ENCODE measurements around the gene MYH16. TPM values are rescaled to one million over a fixed set of nuclear protein-coding genes. Genes with fewer than 3 reads are reported as not detected.
"Not testable (repeated sequence)": the region's sequence is repeated elsewhere in the genome, so short reads cannot be mapped to it uniquely, and the experiment has no call there.

The MYH16 gene
- not detected for total RNA-seq

DNA sequence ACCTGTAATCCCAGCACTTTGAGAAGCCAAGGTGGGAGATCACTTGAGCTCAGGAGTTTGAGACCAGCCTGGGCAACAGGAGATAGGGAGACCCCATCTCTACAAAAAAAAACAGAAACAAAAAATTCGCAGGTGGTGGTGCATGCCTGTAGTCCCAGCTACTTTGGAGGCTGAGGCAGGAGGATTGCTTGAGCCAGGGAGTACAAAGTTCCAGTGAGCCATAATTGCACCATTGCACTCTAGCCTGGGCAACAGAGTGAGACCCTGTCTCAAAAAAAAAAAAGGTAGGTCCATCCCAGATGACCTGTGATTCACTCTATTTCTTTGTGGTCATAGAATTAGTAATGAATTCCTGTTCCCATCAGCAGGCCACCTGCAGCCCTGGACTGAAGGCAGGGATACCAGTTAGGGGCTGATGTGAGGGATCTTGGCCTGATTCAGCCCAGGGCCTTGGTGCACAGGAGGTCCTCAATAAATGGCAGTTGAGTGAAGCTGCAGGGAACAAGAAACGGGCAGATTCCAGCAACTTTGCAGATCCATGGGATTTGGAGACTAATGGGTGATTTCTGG, at the start of gene MYH16:
TSS of gene MYH16 (plus strand) at position 364 of the 570 bp plus-strand sequence.
- H3K36me3 Mint-ChIP-seq (ENCODE audit: low read depth): no peaks in the 10 kb centered on the region
- DNase-seq: no peak
- H3K9me3 Mint-ChIP-seq: no peaks in the 10 kb centered on the region
- H3K27ac Mint-ChIP-seq: peak within 1 kb of the TSS; percentile 70
- H3K4me1 Mint-ChIP-seq: peaks cover 18% of the 10 kb centered on the region
- H3K27me3 Mint-ChIP-seq: no peaks in the 10 kb centered on the region
- no peak within 1 kb of the TSS for H3K4me3 Mint-ChIP-seq
- CTCF ChIA-PET: interaction anchor here (0.5 to 0.6 kb wide), 2 partner anchors 233 to 558 kb away, joined by 3 to 5 read pairs; no protein-coding TSS in a partner anchor
- POLR2A ChIA-PET: no interaction called here

DNA sequence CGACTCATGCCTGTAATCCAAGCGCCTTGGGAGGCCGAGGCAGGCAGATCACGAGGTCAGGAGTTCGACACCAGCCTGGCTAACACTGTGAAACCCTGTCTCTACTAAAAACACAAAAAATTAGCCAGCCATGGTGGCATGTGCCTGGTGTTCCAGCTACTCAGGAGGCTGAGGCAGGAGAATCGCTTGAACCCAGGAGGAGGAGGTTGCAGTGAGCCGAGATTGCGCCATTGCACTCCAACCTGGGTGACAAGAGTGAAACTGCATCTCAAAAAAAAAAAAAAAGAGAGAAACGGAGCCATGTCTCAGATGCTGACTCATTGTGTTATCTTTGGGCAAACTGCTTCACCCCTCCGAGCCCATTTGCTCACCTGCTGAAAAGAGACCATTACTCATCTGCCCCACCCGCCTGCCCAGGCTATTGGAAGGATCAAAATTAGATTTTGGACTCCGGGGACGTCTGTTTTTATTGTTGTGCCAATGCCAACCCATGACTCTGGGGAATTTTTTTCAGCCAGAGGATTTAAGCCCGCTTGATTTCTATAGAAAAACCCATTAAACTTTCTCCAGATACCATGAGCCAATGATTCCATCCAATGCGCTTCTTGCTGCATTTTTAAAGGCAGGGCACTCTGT, 48.3 kb upstream of the MYH16 start:
- H3K27me3 Mint-ChIP-seq; DNase-seq; H3K9me3 Mint-ChIP-seq; H3K4me3 Mint-ChIP-seq; CTCF ChIA-PET; H3K36me3 Mint-ChIP-seq (ENCODE audit: low read depth); POLR2A ChIA-PET; H3K27ac Mint-ChIP-seq: not testable (repeated sequence)
- H3K4me1 Mint-ChIP-seq: peaks cover 11% of the 10 kb centered on the region

DNA sequence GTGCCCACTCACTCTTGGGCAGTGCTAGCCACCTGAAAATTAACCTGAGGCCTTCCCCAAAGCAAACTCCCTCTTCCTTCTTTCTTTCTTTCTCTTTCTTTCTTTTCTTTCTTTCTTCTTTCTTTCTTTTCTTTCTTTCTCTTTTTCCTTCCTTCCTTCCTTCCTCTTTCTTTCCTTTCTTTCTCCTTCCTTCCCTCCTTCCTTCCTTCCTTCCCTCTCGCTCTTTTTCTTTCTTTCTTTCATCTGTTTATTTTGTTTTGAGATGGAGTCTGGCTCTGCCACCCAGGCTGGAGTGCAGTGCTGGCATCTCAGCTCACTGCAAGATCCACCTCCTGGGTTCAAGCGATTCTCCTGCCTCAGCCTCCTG, 47.8 kb upstream of the MYH16 start:
- POLR2A ChIA-PET: no interaction called here

GRCh38 chr7:99229234-99229633, 43.4 kb upstream of the MYH16 start:
- H3K9me3 Mint-ChIP-seq: no peaks in the 10 kb centered on the region
- H3K4me1 Mint-ChIP-seq: peaks cover 7% of the 10 kb centered on the region
- ChIA-PET CTCF (interaction anchor here (0.7 kb wide), 1 partner anchor 272 kb away, joined by 3 read pairs; no protein-coding TSS in a partner anchor), POLR2A (no interaction called here)
- H3K27ac Mint-ChIP-seq: no peak overlapping the region
- no peak overlapping the region for H3K4me3 Mint-ChIP-seq
- DNase-seq: no peak
- H3K27me3 Mint-ChIP-seq: no peaks in the 10 kb centered on the region
- H3K36me3 Mint-ChIP-seq (ENCODE audit: low read depth): no peaks in the 10 kb centered on the region

More for the DNA sequence above, 47.8 kb upstream of the MYH16 start:
- Mint-ChIP-seq H3K27ac (no peak overlapping the region), H3K9me3 (no peaks in the 10 kb centered on the region), H3K27me3 (no peaks in the 10 kb centered on the region), H3K4me1 (peaks cover 11% of the 10 kb centered on the region), H3K4me3 (no peak overlapping the region), H3K36me3 (ENCODE audit: low read depth) (no peaks in the 10 kb centered on the region)
- CTCF ChIA-PET: no interaction called here
- DNase-seq: no peak

DNA sequence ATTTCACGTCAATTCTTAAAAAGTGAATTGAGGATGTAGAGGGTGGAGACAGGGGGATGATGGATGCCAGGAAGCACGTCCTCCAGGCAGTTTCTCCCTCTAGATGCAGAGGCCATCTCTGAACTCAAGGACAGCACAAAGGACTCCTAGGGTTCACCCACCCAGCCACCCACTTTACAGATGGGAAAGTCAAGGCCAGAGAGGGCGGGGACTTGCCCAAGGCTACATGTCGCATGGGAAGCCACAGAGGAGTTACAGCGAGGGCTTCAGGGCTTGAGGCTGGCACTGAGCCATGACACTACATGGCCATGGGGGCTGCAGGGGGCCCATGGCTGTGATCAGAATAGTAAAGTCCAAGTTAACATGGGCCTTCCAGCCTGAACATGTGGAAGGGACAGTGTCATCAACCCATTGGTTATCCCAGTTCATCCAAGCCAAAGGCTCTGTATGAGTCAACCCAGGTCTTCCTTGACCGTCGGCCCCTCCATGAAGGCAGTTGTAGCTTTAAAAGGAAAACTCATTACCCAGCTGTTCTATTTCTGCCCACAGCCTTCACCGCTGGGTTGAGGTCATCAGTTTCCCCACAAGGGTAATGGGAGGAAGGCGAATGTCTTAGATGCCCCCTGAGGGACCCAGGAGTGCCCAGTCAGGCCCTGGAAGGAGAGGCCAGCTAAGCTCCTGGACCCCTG, 40.4 kb upstream of the MYH16 start:
- CTCF ChIA-PET: interaction anchor here (0.6 kb wide), 1 partner anchor 39 kb away, joined by 6 read pairs; no protein-coding TSS in a partner anchor
- Mint-ChIP-seq H3K9me3 (peaks cover 1% of the 10 kb centered on the region), H3K4me1 (no peaks in the 10 kb centered on the region), H3K27ac (no peak overlapping the region), H3K4me3 (no peak overlapping the region), H3K36me3 (ENCODE audit: low read depth) (no peaks in the 10 kb centered on the region), H3K27me3 (no peaks in the 10 kb centered on the region)
- POLR2A ChIA-PET: no interaction called here
- no peak for DNase-seq

DNA sequence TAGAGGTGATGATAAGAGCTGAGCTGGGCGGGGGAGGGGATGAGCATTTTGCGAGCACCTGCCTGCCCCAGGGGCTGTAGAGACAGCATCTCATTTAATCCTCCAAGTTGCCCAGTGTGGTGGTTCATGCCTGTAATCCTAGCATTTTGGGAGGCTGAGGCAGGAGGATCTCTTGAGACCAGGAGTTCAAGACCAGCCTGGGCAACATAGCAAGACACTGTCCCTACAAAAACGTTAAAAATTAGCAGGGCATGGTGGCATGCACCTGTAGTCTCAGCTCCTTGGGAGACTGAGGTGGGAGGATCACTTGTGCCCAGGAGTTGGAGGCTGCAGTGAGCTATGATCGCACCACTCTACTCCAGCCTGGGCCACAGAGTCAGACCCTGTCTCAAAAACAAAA, 39.7 kb upstream of the MYH16 start:
- CTCF ChIA-PET: interaction anchor here (0.6 kb wide), 2 partner anchors 26 to 38 kb away, joined by 3 to 6 read pairs; no protein-coding TSS in a partner anchor
- H3K4me3 Mint-ChIP-seq; H3K9me3 Mint-ChIP-seq; DNase-seq; H3K27ac Mint-ChIP-seq; H3K36me3 Mint-ChIP-seq (ENCODE audit: low read depth); H3K27me3 Mint-ChIP-seq; POLR2A ChIA-PET; H3K4me1 Mint-ChIP-seq: not testable (repeated sequence)

DNA sequence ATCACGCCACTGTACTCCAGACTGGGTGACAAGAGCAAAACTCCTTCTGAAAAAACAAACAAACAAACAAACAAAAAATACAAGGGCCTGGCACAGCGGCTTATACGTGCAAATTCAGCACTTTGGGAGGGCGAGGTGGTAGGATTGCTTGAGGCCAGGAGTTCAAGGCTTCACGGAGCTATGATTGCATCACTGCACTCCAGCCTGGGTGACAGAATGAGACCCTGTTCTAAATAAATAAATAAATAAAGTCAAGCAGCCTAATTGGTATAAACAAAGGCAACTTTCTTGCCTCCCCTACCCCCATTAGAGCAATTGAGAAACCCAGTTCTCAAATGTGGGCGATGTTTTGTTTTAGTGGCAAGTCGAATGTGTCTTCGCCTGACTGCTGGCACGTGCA, 38.5 kb upstream of the MYH16 start:
- Mint-ChIP-seq H3K9me3 (peaks cover 4% of the 10 kb centered on the region), H3K27ac (no peak overlapping the region), H3K36me3 (ENCODE audit: low read depth) (no peaks in the 10 kb centered on the region), H3K27me3 (no peaks in the 10 kb centered on the region), H3K4me3 (no peak overlapping the region), H3K4me1 (no peaks in the 10 kb centered on the region)
- ChIA-PET CTCF (interaction anchor here (1.6 kb wide), 1 partner anchor 24 kb away, joined by 3 read pairs; no protein-coding TSS in a partner anchor), POLR2A (no interaction called here)
- no peak for DNase-seq

DNA sequence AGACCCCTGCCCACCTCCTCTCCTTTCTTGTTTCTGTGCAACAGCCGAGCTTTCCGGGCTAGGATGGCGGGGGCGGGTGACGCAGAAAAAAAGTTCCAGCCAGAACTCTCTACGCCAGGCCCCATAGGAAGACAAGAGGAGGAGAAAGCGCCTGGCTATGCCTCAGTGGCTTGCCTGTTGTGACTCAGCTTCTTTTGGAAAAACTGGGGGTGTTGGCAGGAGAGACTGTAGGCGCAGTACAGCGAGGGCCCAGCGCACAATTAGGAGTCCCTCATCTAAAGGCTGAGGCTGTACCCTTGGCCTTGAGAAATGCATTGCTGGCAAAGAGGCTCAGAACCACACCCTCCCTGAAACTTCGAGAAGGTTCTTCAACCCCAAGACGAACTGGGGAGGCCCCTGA, 36.7 kb upstream of the MYH16 start:
- Mint-ChIP-seq H3K27ac (no peak overlapping the region), H3K4me3 (no peak overlapping the region), H3K27me3 (no peaks in the 10 kb centered on the region), H3K9me3 (peaks cover 4% of the 10 kb centered on the region), H3K36me3 (ENCODE audit: low read depth) (no peaks in the 10 kb centered on the region), H3K4me1 (no peaks in the 10 kb centered on the region)
- ChIA-PET CTCF (no interaction called here), POLR2A (no interaction called here)
- no peak for DNase-seq

DNA sequence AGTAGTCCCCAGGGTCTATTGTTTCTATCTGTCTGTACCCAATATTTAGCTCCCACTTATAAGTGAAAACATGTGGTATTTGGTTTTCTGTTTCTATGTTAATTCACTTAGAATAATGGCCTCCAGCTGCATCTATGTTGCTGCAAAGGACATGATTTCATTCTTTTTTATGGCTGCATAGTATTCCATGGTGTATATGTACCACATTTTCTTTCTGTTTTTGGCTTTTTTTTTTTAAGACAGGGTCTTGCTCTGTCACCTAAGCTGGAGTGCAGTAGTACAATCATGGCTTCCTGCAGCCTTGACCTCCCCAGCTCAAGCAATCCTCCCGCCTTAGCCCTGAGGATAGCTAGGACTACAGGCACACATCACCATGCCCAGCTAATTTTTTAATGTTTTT, 34.8 kb upstream of the MYH16 start:
- H3K9me3 Mint-ChIP-seq; H3K4me3 Mint-ChIP-seq; H3K27me3 Mint-ChIP-seq; POLR2A ChIA-PET; H3K27ac Mint-ChIP-seq; H3K36me3 Mint-ChIP-seq (ENCODE audit: low read depth); H3K4me1 Mint-ChIP-seq; DNase-seq: not testable (repeated sequence)
- CTCF ChIA-PET: interaction anchor here (1.0 to 1.3 kb wide), 2 partner anchors 21 to 52 kb away, joined by 3 to 4 read pairs; no protein-coding TSS in a partner anchor

- H3K36me3 Mint-ChIP-seq (ENCODE audit: low read depth): no peaks in the 10 kb centered on the region
- no peak overlapping the region for H3K27ac Mint-ChIP-seq
- H3K27me3 Mint-ChIP-seq: no peaks in the 10 kb centered on the region
- CTCF ChIA-PET: interaction anchor here (1.3 kb wide), 1 partner anchor 22 kb away, joined by 4 read pairs; no protein-coding TSS in a partner anchor
- H3K4me1 Mint-ChIP-seq: no peaks in the 10 kb centered on the region
- POLR2A ChIA-PET: no interaction called here
- peaks cover 4% of the 10 kb centered on the region for H3K9me3 Mint-ChIP-seq
- H3K4me3 Mint-ChIP-seq: no peak overlapping the region
- no peak for DNase-seq
These were observed 33.9 kb upstream of the MYH16 start for GRCh38 chr7:99238558-99239341.

DNA sequence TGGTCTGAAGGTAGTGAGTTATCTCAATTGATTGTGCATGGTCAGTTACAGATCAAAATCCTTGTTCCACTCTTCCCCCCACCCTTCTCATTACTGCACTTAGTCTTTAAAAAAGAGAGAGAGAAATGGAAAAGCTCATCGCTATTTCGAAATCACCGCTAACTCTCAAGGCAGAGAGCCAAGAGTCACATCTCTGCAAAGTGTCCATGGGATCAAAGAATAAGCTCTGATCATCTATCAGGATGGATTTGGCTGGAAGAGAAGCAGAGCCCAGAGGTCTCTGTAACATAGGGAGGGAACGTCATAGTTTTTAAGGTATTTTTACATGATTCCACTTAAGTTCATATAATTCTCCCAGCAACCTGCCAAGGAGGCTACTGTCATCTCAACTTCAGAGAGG, 30.0 kb upstream of the MYH16 start:
- H3K4me1 Mint-ChIP-seq: no peaks in the 10 kb centered on the region
- H3K27me3 Mint-ChIP-seq: no peaks in the 10 kb centered on the region
- ChIA-PET CTCF (no interaction called here), POLR2A (no interaction called here)
- H3K9me3 Mint-ChIP-seq: no peaks in the 10 kb centered on the region
- no peak overlapping the region for H3K27ac Mint-ChIP-seq
- DNase-seq: no peak
- H3K4me3 Mint-ChIP-seq: no peak overlapping the region
- H3K36me3 Mint-ChIP-seq (ENCODE audit: low read depth): no peaks in the 10 kb centered on the region

- H3K27ac Mint-ChIP-seq: no peak overlapping the region
- POLR2A ChIA-PET: no interaction called here
These were observed 28.8 kb upstream of the MYH16 start for GRCh38 chr7:99243751-99244337.

GRCh38 chr7:99244939-99245338, 27.7 kb upstream of the MYH16 start:
- POLR2A ChIA-PET: no interaction called here
- H3K4me3 Mint-ChIP-seq: no peak overlapping the region

More at GRCh38 chr7:99243751-99244337, 28.8 kb upstream of the MYH16 start:
- DNase-seq: no peak
- Mint-ChIP-seq H3K9me3 (no peaks in the 10 kb centered on the region), H3K4me1 (no peaks in the 10 kb centered on the region), H3K4me3 (no peak overlapping the region), H3K27me3 (no peaks in the 10 kb centered on the region), H3K36me3 (ENCODE audit: low read depth) (no peaks in the 10 kb centered on the region)
- CTCF ChIA-PET: no interaction called here

More at GRCh38 chr7:99244939-99245338, 27.7 kb upstream of the MYH16 start:
- no peaks in the 10 kb centered on the region for H3K9me3 Mint-ChIP-seq
- no peaks in the 10 kb centered on the region for H3K27me3 Mint-ChIP-seq
- DNase-seq: no peak
- H3K4me1 Mint-ChIP-seq: no peaks in the 10 kb centered on the region
- H3K36me3 Mint-ChIP-seq (ENCODE audit: low read depth): no peaks in the 10 kb centered on the region
- H3K27ac Mint-ChIP-seq: no peak overlapping the region
- CTCF ChIA-PET: no interaction called here
